ES-I3 (cell line): ENCODE data around the gene FAM131B.

Experiments used
- H3K36me3 ChIP-seq: 2 replicates; pipeline ENCODE4 v1.6.1; 2013; ENCODE audit warnings: mild to moderate bottlenecking, low read length, control low read depth, moderate library complexity; ENCODE audit not compliant: insufficient read depth
- H3K4me1 ChIP-seq: 2 replicates; pipeline ENCODE4 v1.6.1; 2013; ENCODE audit warnings: mild to moderate bottlenecking, control low read depth, low read length; ENCODE audit not compliant: insufficient read depth
- H3K9ac ChIP-seq: 2 replicates; pipeline ENCODE4 v1.6.1; 2013; ENCODE audit warnings: low read depth, mild to moderate bottlenecking, low read length, moderate library complexity
- H3K9me3 ChIP-seq: 2 replicates; pipeline ENCODE4 v1.6.1; 2013; ENCODE audit warnings: mild to moderate bottlenecking, low read length, moderate library complexity; ENCODE audit not compliant: control insufficient read depth, insufficient read depth

FAM131B gene

DNA sequence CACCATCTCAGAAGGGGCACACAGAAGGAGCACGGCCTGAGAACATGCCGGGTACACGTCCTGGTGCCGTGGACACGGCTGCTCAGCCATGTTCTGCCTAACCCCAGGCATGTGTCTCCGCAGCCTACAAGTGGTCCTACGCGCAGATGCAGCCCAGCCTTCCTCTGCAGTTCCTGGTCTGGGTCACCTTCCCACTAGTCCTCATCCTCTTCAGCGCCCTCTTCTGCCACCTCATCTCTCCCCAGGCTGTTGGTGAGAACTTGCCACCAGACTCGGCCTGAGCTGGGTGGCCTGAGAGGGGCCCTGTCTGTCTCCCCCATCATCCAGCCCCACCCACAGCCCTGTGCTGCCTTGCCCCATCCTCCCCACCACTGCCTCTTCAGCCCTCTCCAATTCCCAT, 41.3 kb downstream of the FAM131B start:
- Histone ChIP-seq H3K9me3 (no peaks in the 10 kb centered on the region), H3K36me3 (no peaks in the 10 kb centered on the region), H3K4me1 (peaks cover 17% of the 10 kb centered on the region), H3K9ac (no peak overlapping the region)

DNA sequence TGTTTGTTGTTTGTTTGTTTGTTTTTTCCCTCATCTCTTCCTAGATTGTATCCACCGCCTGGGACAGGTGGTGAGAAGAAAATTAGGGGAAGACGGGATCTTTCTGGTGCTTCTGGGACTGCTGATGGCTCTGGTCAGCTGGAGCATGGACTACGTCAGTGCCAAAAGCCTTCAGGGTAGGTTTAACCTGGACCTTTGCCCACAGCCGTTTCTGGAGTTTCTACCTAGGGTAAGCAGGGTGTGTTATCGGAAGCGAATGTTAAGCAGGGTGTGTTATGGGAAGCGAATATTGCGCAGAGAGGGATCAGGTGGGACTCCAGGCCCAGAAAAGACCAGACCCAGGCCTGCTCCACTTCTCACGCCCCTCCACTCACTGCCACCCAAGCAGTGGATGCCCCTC, 41.9 kb downstream of the FAM131B start:
- Histone ChIP-seq H3K36me3 (no peaks in the 10 kb centered on the region), H3K9me3 (no peaks in the 10 kb centered on the region), H3K9ac (no peak overlapping the region), H3K4me1 (peaks cover 15% of the 10 kb centered on the region)

DNA sequence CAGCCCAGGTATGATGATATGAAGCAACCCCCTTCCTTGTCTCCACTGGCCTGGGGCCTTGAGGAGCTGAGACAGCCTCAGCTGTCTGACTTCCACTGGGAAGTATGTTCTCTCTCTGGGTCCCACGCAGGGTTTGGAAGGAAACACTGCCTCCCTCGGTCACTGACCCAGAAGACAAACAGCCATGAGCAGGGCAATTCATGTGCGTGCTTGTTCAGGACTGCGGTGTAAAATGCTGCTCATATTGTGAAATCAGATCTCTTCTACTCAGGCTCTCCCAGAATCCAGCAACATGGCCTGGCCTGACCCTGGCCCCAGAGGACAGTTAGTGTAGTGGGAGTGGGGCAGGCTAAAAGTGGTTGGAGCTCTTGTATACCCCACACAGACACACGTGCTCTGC, 43.9 kb downstream of the FAM131B start:
- Histone ChIP-seq H3K36me3 (no peaks in the 10 kb centered on the region), H3K9me3 (no peaks in the 10 kb centered on the region), H3K4me1 (no peaks in the 10 kb centered on the region; the same call in none of the 2 replicates), H3K9ac (no peak overlapping the region)

DNA sequence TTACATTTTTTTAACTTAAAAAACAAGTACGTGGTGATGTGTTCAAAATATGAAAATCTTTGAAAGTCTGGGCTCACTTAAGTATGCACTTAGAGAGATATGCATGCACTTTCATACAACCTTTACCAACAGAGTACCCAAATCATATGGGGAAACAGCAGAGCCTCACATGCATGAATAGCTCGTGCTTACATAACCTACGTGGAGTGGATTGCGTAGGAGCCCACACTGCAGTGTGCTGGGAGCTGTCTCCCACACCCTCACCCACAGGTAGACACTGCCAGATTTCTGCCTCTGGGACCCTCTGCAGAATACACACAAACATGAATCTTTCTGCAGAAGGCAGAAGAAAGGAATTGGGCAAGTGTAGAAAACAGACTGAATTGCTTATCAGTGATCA, 46.0 kb downstream of the FAM131B start:
- Histone ChIP-seq H3K9ac (no peak overlapping the region), H3K4me1 (no peaks in the 10 kb centered on the region; the same call in 1 of the 2 replicates), H3K9me3 (no peaks in the 10 kb centered on the region)

DNA sequence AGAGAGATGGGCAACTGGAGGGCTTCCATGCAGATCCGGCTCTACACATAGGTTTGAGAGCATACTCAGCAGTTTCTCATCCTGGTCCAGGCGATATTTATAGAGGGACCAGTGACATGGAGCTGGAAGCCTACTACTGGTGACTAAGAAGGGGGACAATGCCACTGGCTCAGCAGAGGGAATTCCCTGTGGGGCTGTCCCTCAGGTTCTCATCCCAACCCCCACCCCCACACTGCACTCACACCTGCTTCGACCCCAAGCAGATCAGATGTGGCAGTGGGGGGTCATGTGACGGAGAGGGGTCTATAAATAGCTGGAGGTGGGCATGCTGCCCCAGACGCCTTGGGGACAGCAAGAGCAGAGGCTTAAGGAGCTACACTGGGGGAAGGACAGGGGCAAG, 46.7 kb downstream of the FAM131B start, which contains the start of gene CLCN1:
CLCN1 (plus strand) TSS at position 336 of the 400 bp plus-strand sequence. CDS start 102 bp downstream, outside the sequence.
- Histone ChIP-seq H3K9me3 (no peaks in the 10 kb centered on the region), H3K9ac (no peak within 1 kb of the TSS), H3K4me1 (no peaks in the 10 kb centered on the region; the same call in 1 of the 2 replicates), H3K36me3 (no peaks in the 10 kb centered on the region)

More for the DNA sequence above, 46.0 kb downstream of the FAM131B start:
- H3K36me3 ChIP-seq = no peaks in the 10 kb centered on the region

DNA sequence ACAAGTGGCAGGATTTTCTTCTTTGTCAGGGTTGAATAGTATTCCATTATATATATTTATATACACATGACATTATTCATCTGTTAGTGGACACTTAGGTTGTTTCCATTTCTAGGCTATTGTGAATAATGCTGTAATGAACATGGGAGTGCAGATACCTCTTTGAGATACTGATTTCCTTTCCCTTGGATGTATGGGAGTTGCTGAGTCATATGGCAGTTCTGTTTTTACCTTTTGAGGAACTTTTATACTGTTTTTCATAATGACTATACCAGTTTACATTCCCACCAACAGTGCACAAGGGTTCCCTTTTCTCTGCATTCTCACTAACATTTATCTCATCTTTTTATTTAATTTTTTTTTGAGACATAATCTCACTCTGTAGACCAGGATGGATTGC, 48.4 kb downstream of the FAM131B start:
- no peaks in the 10 kb centered on the region; the same call in 1 of the 2 replicates for H3K4me1 ChIP-seq
- H3K9ac ChIP-seq = no peak overlapping the region
- no peaks in the 10 kb centered on the region for H3K9me3 ChIP-seq
- H3K36me3 ChIP-seq = no peaks in the 10 kb centered on the region

DNA sequence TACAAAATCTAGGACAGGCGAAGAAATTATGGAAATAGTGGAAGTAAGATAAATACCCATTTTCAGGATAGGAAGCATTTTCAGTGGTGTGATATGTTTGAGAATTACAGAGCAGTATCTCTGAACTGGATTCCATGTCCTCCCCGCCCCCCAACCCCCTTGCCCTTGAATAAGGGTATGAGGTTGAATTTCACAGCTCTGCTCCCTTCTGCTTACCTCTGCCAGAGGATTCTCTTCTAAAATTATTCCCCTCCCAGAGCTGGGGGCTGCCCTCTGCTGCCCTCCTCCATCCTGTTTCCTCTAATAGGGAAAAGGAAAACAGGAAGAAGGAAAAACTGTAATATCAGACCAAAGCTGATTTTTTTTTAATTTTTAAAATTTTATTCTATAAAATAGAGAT, 53.9 kb downstream of the FAM131B start:
- Histone ChIP-seq H3K9me3 (no peaks in the 10 kb centered on the region; the same call in 1 of the 2 replicates), H3K36me3 (peaks cover 17% of the 10 kb centered on the region), H3K9ac (no peak overlapping the region), H3K4me1 (no peaks in the 10 kb centered on the region)

DNA sequence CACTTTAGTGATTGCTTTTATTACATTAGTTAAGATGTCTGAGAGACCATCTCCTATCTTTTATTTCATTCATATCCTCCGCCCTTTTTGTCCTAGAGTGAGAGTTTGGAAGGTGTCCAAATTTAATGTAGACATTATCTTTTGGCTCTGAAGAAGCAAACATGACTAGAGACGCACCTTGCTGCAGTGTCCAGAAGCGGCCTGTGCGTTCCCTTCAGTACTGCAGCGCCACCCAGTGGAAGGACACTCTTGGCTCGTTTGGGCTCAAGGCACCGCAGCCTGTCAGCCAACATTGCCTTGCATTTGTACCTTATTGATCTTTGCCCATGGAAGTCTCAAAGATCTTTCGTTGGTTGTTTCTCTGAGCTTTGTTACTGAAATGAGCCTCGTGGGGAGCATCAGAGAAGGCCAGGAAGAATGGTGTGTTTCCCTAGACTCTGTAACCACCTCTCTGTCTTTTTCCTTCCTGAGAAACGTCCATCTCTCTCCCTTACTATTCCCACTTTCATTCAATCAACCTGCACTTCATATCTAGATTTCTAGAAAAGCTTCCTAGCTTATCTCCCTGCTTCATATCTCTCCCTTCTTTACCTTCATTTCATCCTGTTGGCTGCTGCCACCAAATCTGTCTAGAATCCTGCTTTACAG, 57.0 kb downstream of the FAM131B start:
- Histone ChIP-seq H3K9ac (no peak overlapping the region), H3K36me3 (peaks cover 36% of the 10 kb centered on the region), H3K4me1 (no peaks in the 10 kb centered on the region)

DNA sequence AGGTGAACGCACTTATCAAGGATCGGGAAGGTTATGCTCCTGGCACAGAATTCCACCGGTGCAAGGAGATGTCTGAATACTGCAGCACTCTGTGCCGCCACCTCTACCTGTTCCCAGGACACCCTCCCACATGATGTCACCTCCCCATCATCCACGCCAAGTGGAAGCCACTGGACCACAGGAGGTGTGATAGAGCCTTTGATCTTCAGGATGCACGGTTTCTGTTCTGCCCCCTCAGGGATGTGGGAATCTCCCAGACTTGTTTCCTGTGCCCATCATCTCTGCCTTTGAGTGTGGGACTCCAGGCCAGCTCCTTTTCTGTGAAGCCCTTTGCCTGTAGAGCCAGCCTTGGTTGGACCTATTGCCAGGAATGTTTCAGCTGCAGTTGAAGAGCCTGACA, 57.6 kb downstream of the FAM131B start:
- Histone ChIP-seq H3K36me3 (peaks cover 41% of the 10 kb centered on the region), H3K9me3 (no peaks in the 10 kb centered on the region; the same call in 1 of the 2 replicates), H3K4me1 (no peaks in the 10 kb centered on the region), H3K9ac (no peak overlapping the region)

More for the DNA sequence above, 57.0 kb downstream of the FAM131B start:
- no peaks in the 10 kb centered on the region; the same call in 1 of the 2 replicates for H3K9me3 ChIP-seq

DNA sequence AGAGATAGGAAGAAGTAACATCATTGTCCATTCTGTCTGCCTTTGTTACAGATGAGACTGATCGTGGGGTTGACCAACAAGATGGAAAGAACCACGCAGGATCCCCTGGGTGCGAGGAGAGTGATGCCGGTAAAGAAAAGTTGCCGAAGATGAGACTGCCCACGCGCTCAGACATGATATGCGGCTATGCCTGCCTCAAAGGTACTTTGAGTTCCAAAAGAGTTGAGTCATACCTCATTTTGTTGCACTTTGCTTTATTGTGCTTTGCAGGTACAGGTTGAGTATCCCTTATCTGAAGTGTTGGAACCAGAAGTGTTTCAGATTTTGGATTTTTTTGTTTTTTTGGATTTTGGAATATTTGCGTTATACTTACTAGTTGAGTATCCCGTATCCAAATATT, 58.8 kb downstream of the FAM131B start:
- Histone ChIP-seq H3K4me1 (no peaks in the 10 kb centered on the region), H3K9ac (no peak overlapping the region), H3K36me3 (peaks cover 41% of the 10 kb centered on the region), H3K9me3 (no peaks in the 10 kb centered on the region; the same call in 1 of the 2 replicates)
